DOHH2 (cell line): ENCODE measurements around the gene NFIA.

Experiments used
- CTCF ChIP-seq: fragments of 200-600 bp; sonication (generic); IDR thresholded peaks from one replicate; pipeline ENCODE4 v1.5.1; 2014; ENCODE audit warnings: antibody characterized with exemption, mild to moderate bottlenecking, low read depth, low read length; ENCODE audit not compliant: poor library complexity, severe bottlenecking
- EZH2phosphoT487 ChIP-seq: fragments of 200-600 bp; sonication (generic); IDR thresholded peaks from 2 replicates; pipeline ENCODE4 v1.6.1; 2017; ENCODE audit warnings: borderline replicate concordance, mild to moderate bottlenecking, antibody characterized with exemption, low read length, moderate library complexity, mixed read lengths

GRCh38 chr1:61165402-61165801 is 83.0 kb downstream of the NFIA start:
- TF ChIP-seq CTCF, result no peak
- no peak for TF ChIP-seq EZH2phosphoT487
